ENCODE data around the gene FAM120A. TPM values are rescaled to one million over a fixed set of nuclear protein-coding genes. Genes with fewer than 3 reads are reported as not detected.

Gene FAM120A
- polyA plus RNA-seq, 1 experiment, result 89.4 TPM

DNA sequence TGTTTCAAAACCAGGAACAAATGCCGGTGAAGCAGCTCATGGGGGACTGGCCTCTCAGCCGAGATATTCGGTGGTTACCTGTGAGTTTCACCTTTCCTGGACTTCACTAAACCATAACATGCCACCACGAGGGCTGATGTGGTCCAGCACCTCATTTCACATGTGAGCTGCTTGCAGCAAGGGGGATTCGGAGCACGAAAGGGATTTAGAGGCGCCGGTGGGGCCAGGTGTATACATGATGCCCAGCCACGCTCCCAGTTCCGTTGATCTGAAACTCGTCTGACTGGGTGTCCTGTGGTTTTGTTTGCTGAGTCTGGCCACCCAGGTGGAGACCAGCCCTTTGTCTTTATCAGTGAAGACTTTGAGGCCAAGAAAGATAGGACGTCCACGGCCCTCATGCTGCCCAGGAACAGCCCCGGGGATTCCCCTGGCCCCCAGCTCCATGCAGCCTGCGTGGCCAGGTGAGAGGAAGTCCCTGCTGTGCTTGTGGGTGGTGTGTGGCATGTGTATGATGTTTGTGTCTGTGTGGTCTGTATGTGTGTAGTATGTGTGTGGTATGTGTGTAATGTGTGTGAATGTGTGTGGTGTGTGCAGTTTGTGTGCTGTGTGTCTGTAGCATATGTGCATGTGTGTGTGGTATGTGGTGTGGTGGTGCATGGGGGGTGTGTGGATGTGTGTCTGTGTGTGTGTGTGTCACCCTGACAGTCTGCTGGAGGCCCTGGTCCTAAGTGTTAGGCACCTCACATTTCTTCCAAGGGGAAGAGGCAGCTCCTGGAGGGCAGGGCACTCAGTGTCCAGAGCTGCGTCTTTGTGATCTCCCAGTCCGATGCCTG, 148.3 kb downstream of the FAM120A start:
- no peak for TF ChIP-seq CTCF (IDR thresholded peaks at IDR 0.05; ENCODE audit: insufficient read depth, low read depth, low read length)
- CTCF ChIA-PET, result interaction anchor here (1.0 to 1.9 kb wide), 2 partner anchors 12 to 19 kb away, joined by 3 to 6 read pairs; no protein-coding TSS in a partner anchor

GRCh38 chr9:93600504-93600903, 149.0 kb downstream of the FAM120A start:
- TF ChIP-seq CTCF (IDR thresholded peaks at IDR 0.05; ENCODE audit: insufficient read depth, low read depth, low read length), result no peak
- Histone ChIP-seq H3K27me3 (ENCODE audit: control insufficient read depth, insufficient read depth, low read length) (no peaks in the 10 kb centered on the region), H3K36me3 (ENCODE audit: control insufficient read depth, insufficient read depth, low read length) (no peaks in the 10 kb centered on the region), H3K4me3 (ENCODE audit: low read depth, low read length) (no peak overlapping the region)
- CTCF ChIA-PET, result interaction anchor here (1.0 to 1.9 kb wide), 2 partner anchors 13 to 20 kb away, joined by 3 to 6 read pairs; no protein-coding TSS in a partner anchor
- no peak for DNase-seq (ENCODE audit: low read depth)
- POLR2A ChIA-PET, result no interaction called here

More for the DNA sequence above, 148.3 kb downstream of the FAM120A start:
- Histone ChIP-seq H3K36me3 (ENCODE audit: control insufficient read depth, insufficient read depth, low read length) (no peaks in the 10 kb centered on the region), H3K4me3 (ENCODE audit: low read depth, low read length) (no peak overlapping the region), H3K27me3 (ENCODE audit: control insufficient read depth, insufficient read depth, low read length) (no peaks in the 10 kb centered on the region)
- no peak for DNase-seq (ENCODE audit: low read depth)
- POLR2A ChIA-PET, result no interaction called here

GRCh38 chr9:93601063-93601462, 149.6 kb downstream of the FAM120A start:
- H3K4me3 ChIP-seq (ENCODE audit: low read depth, low read length), result no peak overlapping the region
- ChIA-PET CTCF (interaction anchor here (1.9 kb wide), 1 partner anchor 13 kb away, joined by 6 read pairs; no protein-coding TSS in a partner anchor), POLR2A (no interaction called here)
- no peak for DNase-seq (ENCODE audit: low read depth)
- no peak for TF ChIP-seq CTCF (IDR thresholded peaks at IDR 0.05; ENCODE audit: insufficient read depth, low read depth, low read length)
- H3K27me3 ChIP-seq (ENCODE audit: control insufficient read depth, insufficient read depth, low read length), result no peaks in the 10 kb centered on the region
- no peaks in the 10 kb centered on the region for H3K36me3 ChIP-seq (ENCODE audit: control insufficient read depth, insufficient read depth, low read length)

GRCh38 chr9:93601666-93602065, 150.2 kb downstream of the FAM120A start:
- Histone ChIP-seq H3K36me3 (ENCODE audit: control insufficient read depth, insufficient read depth, low read length) (no peaks in the 10 kb centered on the region), H3K4me3 (ENCODE audit: low read depth, low read length) (no peak overlapping the region), H3K27me3 (ENCODE audit: control insufficient read depth, insufficient read depth, low read length) (no peaks in the 10 kb centered on the region)
- no peak for DNase-seq (ENCODE audit: low read depth)
- TF ChIP-seq CTCF (IDR thresholded peaks at IDR 0.05; ENCODE audit: insufficient read depth, low read depth, low read length), result no peak
- POLR2A ChIA-PET, result no interaction called here
- CTCF ChIA-PET, result no interaction called here

DNA sequence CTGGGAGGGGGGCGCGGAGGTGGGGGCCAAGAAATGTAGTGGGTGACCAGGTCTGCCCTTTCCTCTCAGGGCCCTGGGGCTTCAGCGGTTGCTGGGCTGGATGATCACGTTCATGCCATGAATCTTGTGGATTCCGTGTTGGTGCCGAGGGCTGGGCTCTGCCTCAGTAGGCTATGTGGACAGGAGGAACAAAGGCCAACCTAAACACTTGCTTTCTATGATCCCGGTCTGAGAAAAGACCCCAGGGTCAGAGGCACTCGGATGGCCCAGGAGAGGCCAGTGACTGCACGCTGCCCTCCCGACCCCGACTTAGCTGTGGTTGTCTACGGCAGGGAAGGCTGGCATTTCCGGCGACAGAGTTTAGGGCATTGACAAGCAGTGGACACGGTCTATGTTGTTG, 151.5 kb downstream of the FAM120A start:
- DNase-seq (ENCODE audit: low read depth), result no peak
- no peak for TF ChIP-seq CTCF (IDR thresholded peaks at IDR 0.05; ENCODE audit: insufficient read depth, low read depth, low read length)
- ChIA-PET POLR2A (no interaction called here), CTCF (interaction anchor here (1.7 kb wide), 1 partner anchor 9 kb away, joined by 4 read pairs; no protein-coding TSS in a partner anchor)
- H3K36me3 ChIP-seq (ENCODE audit: control insufficient read depth, insufficient read depth, low read length), result no peaks in the 10 kb centered on the region
- H3K27me3 ChIP-seq (ENCODE audit: control insufficient read depth, insufficient read depth, low read length), result no peaks in the 10 kb centered on the region
- no peak overlapping the region for H3K4me3 ChIP-seq (ENCODE audit: low read depth, low read length)
